Measurements from ENCODE around the gene PNISR.

DNA sequence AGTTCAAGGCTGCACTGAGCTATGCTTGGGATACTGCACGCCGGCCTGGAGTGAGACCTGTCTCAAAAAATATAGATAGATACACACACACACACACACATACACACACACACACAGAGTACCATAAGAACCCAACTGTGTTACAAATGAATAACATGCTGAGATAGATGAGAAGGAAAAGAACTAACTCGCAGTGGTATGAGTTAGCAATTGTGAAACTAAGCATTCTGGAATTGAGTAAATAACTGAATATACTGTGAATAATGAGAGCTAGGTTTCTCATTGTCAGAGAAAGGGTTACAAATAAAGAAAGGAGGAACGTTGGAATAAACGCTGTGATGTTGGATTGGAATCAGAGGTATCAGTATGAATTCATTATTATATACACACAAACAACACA lies 61.1 kb downstream of the PNISR start:
- TF ChIP-seq EZH2 (IDR thresholded peaks at IDR 0.05) (no peak), POLR2AphosphoS5 (IDR thresholded peaks at IDR 0.05; ENCODE audit: borderline replicate concordance, low read depth, low read length) (no peak), FOXP2 (optimal IDR thresholded peaks at IDR 0.05; ENCODE audit: control extremely low read depth, extremely low read length, insufficient read depth) (no peak)

Measured in SK-N-MC (cell line).